UCSD-AML1 (cell line): ENCODE measurements around the gene PTPN23.

Experiments
- DNase-seq: peaks from one replicate; lab custom pipeline; 2025; ENCODE audit not compliant: unreplicated experiment; lab: John Stamatoyannopoulos, UW

PTPN23 gene

GRCh38 chr3:47404955-47405790 is 24.4 kb downstream of the PTPN23 start:
- no peak for DNase-seq

DNA sequence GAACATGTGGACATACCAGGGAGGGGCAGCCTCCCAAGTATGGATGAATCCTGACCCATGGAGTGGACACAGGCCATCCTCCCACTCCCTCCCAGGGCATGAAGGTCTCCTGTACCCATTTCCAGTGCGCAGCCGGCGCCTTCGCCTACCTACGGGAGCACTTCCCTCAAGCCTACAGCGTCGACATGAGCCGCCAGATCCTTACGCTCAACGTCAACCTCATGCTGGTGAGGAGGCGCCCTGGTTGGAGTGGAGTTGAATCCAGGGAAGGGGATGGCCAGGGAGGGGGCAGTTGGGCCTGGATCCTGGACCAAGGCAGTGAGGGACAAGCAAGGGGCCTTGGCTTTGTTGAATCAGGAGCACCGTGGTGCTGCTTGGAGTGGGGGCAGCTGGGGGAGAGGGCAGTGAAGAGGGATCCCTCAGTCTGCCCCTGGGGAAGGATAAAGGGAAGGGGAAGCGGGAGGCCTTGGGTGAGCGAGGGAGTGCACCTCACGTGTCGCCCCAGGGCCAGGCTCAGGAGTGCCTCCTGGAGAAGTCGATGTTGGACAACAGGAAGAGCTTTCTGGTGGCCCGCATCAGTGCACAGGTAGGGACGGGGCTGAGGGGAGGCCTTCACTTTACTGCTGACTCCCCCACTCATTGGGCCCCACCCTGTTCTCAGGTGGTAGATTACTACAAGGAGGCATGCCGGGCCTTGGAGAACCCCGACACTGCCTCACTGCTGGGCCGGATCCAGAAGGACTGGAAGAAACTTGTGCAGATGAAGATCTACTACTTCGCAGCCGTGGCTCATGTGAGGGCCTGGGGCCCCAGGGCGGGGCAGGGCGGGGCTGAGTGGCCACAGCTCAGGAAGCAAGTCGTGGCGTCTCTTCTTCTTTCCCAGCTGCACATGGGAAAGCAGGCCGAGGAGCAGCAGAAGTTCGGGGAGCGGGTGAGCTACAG is 25.3 kb downstream of the PTPN23 start:
- no peak for DNase-seq

DNA sequence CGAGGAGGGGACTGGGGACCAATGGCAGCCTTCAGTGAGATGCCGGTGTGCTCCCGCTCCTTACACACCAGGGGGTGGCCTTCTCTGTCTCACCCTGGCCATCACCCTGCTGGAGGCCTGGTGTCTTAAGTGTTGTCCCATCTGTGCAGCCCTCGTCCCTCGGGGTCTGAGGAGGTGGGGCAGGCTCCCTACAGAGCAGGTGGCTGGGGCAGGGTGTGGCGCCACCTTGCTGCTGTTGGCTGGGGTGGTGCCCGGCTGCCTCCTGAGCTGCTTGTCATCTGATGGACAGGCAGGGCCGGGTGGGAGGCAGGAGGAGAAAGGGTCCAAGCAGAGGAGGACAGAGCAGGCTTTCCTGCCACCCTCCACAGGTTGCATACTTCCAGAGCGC is 25.9 kb downstream of the PTPN23 start:
- DNase-seq, result no peak

DNA sequence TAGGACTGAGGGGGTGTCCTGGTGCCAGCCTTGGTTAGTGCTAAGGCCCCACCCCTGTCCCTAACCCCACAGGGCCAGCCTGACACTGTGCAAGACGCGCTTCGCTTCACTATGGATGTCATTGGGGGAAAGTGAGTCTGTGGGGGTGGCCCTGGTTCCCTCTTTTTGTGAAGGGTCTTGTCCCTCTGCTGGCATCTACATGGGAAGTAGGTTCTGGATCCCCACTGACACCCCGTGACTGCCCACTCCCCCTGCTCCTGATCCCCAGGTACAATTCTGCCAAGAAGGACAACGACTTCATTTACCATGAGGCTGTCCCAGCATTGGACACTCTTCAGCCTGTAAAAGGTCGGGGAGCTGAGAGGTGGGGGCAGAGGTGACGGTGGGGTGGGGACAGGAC is 26.4 kb downstream of the PTPN23 start:
- no peak for DNase-seq

DNA sequence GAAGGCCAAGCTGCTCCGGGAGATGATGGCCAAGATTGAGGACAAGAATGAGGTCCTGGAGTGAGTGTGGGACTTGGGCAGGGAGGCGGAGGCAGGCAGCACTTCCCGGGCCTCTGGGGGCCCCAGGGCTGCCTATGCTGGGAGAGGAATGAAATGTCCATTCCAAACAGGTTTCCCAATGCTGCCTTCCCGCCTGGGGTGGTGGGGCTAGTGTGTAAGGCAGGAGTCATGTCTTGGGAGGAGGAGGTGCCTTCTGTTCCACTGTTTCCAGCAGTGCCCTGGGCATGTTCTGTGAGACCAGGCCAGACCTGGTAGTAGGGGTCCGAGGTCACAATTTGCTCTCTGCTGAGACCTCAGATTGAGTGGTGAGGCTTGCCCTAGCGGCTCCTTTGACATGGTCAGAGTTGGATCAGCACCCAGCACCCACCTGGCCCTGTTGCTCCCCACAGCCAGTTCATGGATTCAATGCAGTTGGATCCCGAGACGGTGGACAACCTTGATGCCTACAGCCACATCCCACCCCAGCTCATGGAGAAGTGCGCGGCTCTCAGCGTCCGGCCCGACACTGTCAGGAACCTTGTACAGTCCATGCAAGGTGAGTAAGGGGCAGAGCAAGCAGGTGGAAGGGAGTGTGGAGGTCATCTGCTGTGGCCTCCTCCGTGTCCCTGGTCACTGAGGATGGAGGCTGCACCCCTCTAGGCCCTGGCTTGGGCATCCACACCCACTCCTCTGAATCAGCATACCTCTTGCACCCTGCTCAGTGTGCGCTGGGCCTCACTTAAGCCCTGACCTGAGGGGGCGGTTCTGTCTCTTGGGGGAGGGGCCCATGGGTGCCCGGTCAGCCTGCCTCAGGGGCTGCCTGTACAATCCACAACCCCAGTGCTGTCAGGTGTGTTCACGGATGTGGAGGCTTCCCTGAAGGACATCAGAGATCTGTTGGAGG is 27.3 kb downstream of the PTPN23 start:
- no peak for DNase-seq

- no peak for DNase-seq
These were observed 28.0 kb downstream of the PTPN23 start for GRCh38 chr3:47408839-47409229.

DNA sequence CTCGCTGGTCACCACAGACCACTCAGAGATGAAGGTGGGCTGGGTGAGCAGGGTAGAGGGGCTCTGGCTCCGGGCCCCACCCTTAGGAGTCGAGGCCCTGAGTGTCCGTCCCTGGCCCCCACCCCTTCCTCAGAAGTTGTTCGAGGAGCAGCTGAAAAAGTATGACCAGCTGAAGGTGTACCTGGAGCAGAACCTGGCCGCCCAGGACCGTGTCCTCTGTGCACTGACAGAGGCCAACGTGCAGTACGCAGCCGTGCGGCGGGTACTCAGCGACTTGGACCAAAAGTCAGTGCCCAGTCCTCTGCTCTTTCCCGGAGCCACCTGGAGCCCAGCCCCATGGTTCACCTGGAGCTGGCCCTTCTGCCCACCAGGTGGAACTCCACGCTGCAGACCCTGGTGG is 28.5 kb downstream of the PTPN23 start:
- DNase-seq, result no peak

DNA sequence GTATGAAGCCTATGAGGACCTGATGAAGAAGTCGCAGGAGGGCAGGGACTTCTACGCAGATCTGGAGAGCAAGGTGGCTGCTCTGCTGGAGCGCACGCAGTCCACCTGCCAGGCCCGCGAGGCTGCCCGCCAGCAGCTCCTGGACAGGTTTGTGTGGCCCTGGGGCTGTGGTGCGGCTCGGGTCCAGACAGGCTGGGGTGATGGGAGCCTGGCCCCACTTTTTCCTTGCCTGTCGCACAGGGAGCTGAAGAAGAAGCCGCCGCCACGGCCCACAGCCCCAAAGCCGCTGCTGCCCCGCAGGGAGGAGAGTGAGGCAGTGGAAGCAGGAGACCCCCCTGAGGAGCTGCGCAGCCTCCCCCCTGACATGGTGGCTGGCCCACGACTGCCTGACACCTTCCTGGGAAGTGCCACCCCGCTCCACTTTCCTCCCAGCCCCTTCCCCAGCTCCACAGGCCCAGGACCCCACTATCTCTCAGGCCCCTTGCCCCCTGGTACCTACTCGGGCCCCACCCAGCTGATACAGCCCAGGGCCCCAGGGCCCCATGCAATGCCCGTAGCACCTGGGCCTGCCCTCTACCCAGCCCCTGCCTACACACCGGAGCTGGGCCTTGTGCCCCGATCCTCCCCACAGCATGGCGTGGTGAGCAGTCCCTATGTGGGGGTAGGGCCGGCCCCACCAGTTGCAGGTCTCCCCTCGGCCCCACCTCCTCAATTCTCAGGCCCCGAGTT is 29.0 kb downstream of the PTPN23 start:
- DNase-seq, result no peak

DNA sequence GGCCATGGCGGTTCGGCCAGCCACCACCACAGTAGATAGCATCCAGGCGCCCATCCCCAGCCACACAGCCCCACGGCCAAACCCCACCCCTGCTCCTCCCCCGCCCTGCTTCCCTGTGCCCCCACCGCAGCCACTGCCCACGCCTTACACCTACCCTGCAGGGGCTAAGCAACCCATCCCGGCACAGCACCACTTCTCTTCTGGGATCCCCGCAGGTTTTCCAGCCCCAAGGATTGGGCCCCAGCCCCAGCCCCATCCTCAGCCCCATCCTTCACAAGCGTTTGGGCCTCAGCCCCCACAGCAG is 29.5 kb downstream of the PTPN23 start:
- DNase-seq, result no peak

- no peak for DNase-seq
These were observed 30.2 kb downstream of the PTPN23 start for GRCh38 chr3:47410801-47411646.

- no peak for DNase-seq
These were observed 31.1 kb downstream of the PTPN23 start for GRCh38 chr3:47411696-47412452.

- DNase-seq, result no peak
These were observed 31.6 kb downstream of the PTPN23 start for GRCh38 chr3:47412453-47412756.

DNA sequence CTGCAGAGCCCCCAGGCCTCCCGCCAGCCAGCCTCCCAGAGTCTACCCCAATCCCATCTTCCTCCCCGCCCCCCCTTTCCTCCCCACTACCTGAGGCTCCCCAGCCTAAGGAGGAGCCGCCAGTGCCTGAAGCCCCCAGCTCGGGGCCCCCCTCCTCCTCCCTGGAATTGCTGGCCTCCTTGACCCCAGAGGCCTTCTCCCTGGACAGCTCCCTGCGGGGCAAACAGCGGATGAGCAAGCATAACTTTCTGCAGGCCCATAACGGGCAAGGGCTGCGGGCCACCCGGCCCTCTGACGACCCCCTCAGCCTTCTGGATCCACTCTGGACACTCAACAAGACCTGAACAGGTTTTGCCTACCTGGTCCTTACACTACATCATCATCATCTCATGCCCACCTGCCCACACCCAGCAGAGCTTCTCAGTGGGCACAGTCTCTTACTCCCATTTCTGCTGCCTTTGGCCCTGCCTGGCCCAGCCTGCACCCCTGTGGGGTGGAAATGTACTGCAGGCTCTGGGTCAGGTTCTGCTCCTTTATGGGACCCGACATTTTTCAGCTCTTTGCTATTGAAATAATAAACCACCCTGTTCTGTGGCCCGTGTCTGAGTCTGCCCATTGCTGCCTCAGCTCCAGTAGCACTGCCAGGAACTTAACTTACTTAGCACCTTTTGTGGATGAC is 32.2 kb downstream of the PTPN23 start:
- DNase-seq, result no peak

DNA sequence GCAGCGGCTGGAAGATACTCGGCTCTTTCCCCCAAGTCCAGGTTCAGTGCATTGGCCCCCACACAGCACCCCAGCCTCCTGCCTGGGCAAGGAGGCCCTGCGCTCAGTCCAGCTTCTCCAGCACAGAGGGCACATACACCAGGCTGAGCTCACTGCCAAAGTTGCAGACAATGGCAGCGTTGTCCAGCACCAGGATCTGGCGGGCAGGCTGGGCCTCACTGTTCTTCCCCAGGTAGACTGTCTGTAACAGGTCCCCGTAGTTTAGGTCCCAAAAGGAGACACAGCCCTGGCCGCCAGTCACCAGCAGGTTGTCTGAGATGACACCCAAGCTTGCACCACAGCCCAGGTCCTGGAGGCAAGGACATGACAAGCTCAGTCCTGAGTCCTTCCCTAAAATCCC is 32.9 kb downstream of the PTPN23 start:
- DNase-seq, result no peak

DNA sequence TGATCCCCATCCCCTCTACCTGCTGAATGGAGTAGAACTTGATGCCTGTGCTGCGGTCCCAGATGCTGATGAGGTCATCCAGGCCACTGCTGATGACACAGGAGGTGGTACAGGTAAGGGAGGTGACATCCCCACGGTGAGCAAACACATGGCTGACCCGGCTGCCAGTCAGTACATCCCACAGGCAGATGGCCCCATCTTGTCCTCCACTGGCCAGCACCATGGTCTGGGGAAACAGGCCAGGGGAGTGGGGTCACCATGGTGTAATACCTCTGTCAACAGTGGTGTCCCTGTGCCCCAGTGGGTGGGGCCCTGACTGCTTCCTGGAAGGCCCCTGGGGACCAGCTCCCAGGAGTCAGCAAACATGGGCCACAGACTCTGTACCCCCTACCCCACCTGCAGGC is 33.3 kb downstream of the PTPN23 start:
- DNase-seq, result no peak

DNA sequence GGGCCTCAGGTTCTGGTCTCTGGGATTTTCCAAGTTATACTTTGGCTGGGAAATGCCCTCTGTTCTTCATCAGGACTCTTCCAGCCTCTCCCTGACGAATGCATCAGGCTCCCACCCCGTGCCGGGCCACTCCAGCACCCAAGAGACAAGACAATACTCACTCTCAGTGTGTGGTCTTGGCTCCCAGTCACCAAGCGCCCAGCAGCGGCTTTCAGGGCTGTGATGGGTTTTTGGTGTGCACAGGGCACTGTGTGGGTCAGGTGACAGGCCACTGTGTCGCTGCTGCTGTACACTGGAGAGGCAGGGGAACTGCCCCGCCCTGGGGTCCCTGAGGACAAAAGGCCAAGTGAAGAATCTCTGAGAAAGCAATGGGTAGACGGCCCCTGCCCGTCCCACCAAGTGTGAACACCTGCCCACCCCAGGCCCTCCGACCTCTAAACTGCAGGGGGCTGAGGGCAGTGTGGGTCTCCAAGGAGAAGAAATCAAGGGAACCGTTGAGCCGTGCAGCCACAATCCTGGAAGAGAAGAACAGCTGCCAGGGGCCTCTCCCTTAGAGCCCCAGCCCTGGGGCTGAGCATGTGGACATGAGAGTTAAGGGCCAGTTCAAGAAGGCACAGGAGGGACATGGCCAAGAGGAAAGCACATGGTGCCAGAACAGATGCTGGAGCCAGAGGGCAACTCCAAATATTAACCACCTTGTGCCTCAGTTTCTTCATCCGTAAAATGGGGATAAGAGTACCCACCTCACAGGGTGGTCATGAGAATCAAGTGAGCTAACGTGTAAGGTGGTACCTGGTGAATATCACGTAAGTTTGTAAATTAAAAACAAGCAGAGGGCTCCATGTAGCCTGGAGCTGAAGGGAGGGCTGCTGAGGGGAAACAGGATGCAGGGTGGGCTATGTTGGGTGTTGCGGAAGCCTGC is 34.1 kb downstream of the PTPN23 start:
- DNase-seq, result no peak

DNA sequence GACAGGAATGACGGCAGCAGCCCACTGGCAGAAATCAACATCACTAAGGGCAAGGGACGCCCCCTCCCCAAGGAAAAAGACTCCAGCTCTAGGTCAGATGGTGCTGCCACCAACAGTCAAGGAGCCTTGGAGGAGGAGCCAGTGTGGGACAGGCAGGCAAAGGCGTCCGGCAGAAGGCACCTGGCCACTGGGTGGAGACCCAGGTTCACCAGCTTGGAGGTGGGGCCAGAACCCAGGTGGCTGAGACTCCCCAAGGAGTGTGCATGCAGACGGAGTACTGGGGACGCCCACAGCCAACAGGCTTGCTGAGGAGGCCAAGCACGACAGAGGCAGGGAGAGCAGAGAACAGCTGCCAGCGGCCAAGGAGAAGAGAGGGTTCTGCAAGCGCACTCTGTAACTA is 35.2 kb downstream of the PTPN23 start:
- no peak for DNase-seq
